ENCODE data around the gene C4orf36. TPM values are rescaled to one million over a fixed set of nuclear protein-coding genes. Genes with fewer than 3 reads are reported as not detected.

C4orf36 gene
- total and polyA plus RNA-seq, 2 of the 4 experiments (the other 2 are of a cell fraction), result 0.18 to 0.41 TPM

DNA sequence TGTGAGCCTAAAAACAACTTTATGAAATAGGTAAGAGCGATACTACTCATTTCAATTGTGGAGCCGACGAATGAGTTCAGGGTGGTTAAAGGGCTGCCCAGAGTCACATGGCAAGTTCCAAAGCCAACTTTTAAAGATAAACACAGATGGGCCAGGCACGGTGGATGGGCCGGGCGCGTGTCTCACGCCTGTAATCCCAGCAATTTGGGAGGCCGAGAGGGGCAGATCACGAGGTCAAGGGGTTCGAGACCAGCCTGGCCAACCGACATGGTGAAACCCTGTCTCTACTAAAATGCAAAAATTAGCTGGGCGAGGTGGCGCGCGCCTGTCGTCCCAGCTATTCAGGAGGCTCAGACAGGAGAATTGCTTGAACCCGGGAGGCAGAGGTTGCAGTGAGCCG lies 914 bp upstream of the C4orf36 start:
- POLR2A ChIA-PET (ENCODE audit: unreplicated experiment), result no interaction called here
- ATAC-seq (ENCODE audit: low read depth) (no peak), DNase-seq (no peak)
- no peaks in the 10 kb centered on the region for H3K36me3 ChIP-seq (ENCODE audit: control insufficient read depth, insufficient read depth, low read length)
- no peak overlapping the region for H3K9ac ChIP-seq (ENCODE audit: low read depth, low read length)
- intact Hi-C loops (cut with micrococcal nuclease) (loop anchor here (5.0 kb wide), 1 partner anchor 61 kb away; no protein-coding TSS in a partner anchor), in situ Hi-C loops (cut with MboI; ENCODE audit: low sequenced_read_pairs) (loop anchor here (10.0 kb wide), 1 partner anchor 298 kb away; the partner anchor contains the start of gene PTPN13), dilution Hi-C loops (cut with HindIII; ENCODE audit: low sequenced_read_pairs, unreplicated experiment) (no loop called here)
- H3K23ac ChIP-seq (ENCODE audit: low read depth, low read length), result no peak overlapping the region
- peak overlapping the region; percentile 79; the same call in 1 of the 2 replicates for H2BK120ac ChIP-seq (ENCODE audit: low read depth, low read length)
- no peak overlapping the region for H3K4me2 ChIP-seq (ENCODE audit: low read depth, low read length)
- H3K18ac ChIP-seq (ENCODE audit: low read depth, low read length), result no peak overlapping the region
- no peak overlapping the region for H3K4me3 ChIP-seq (ENCODE audit: insufficient read depth, low read depth, low read length)
- WGBS, 2 experiments (ENCODE audit: extremely low coverage in 2 of 2, insufficient read length in 1 of 2), result 76% methylated on average over 8 of the region's 19 CpGs; no CpG with 5 or more reads in 1 of the 2 experiments
- no peak for TF ChIP-seq CEBPB (IDR thresholded peaks at IDR 0.05; ENCODE audit: low read depth, low read length)
- H4K8ac ChIP-seq (ENCODE audit: low read depth in 2 of 2, low read length in 2 of 2), result peak overlapping the region in 1 of 2 experiments; percentile 72; a peak in 1 of 4 replicates
- H3K27me3 ChIP-seq (ENCODE audit: control insufficient read depth, insufficient read depth, low read length), result no peaks in the 10 kb centered on the region
- BruUV-seq (replicated peaks), result no TSS peak
- CTCF ChIA-PET, result no interaction called here
- peak overlapping the region; percentile 37; the same call in 1 of the 2 replicates for H2AK5ac ChIP-seq (ENCODE audit: low read depth, low read length)
- 0 out of 3 replicates have a peak overlapping the region, but pooled peaks have one; percentile 16 for H2BK15ac ChIP-seq (ENCODE audit: low read depth, low read length)
- peaks cover 4% of the 10 kb centered on the region; the same call in 1 of the 2 replicates for H3K9me1 ChIP-seq (ENCODE audit: insufficient read depth, low read length)
- H4K5ac ChIP-seq (ENCODE audit: low read depth, low read length), result no peak overlapping the region
- peak overlapping the region; percentile 43; the same call in 1 of the 2 replicates for H3K4ac ChIP-seq (ENCODE audit: low read depth, low read length)
- H3K79me1 ChIP-seq (ENCODE audit: low read depth in 1 of 2, low read length in 2 of 2), result no peaks in the 10 kb centered on the region
- H2AFZ ChIP-seq (replicated peaks; ENCODE audit: low read length, poor library complexity), result peak overlapping the region; percentile 35
- H2AK9ac ChIP-seq (replicated peaks; ENCODE audit: low read depth, low read length, poor library complexity), result no peak overlapping the region
- no peak overlapping the region for H2BK20ac ChIP-seq (ENCODE audit: low read depth, low read length)
- H3K9me3 ChIP-seq (ENCODE audit: control insufficient read depth, insufficient read depth, low read length), result no peaks in the 10 kb centered on the region; the same call in 1 of the 2 replicates
- no peak overlapping the region for H3K14ac ChIP-seq (replicated peaks; ENCODE audit: low read depth, low read length)
- H3K27ac ChIP-seq (ENCODE audit: insufficient read depth, low read length), result no peak overlapping the region
- peaks cover 5% of the 10 kb centered on the region for H3K4me1 ChIP-seq (ENCODE audit: control insufficient read depth, insufficient read depth, low read length)
- no peak overlapping the region for H4K91ac ChIP-seq (ENCODE audit: insufficient read depth, low read depth, low read length)
- H3K56ac ChIP-seq (ENCODE audit: extremely low read depth, insufficient read depth, low read length), result no peak overlapping the region
- no peaks in the 10 kb centered on the region for H4K20me1 ChIP-seq (ENCODE audit: insufficient read depth, low read length)
- H2BK5ac ChIP-seq (ENCODE audit: low read depth, low read length, poor library complexity, severe bottlenecking), result no peak overlapping the region

All from IMR-90 (cell line).